Keratinocyte (primary cell): ENCODE measurements around the gene PTPN14. TPM values are rescaled to one million over a fixed set of nuclear protein-coding genes. Genes with fewer than 3 reads are reported as not detected.

Experiments
- DNase-seq: peaks from one replicate; pipeline ENCODE4 v3.0.0-alpha.2; 2011; ENCODE audit warnings: low read depth, missing footprints, low spot score
- FAIRE-seq: peaks from 2 replicates; lab custom pipeline; 2011; peaks lifted over from hg19 to GRCh38; lab: Jason Lieb, UNC
- H2AFZ ChIP-seq: 2 replicates; pipeline ENCODE4 v1.6.0; 2012; ENCODE audit warnings: low read length, control low read depth, inconsistent platforms; ENCODE audit not compliant: control insufficient read depth
- H3K27ac ChIP-seq: 2 replicates; pipeline ENCODE4 v1.5.1; 2011; ENCODE audit warnings: low read length; ENCODE audit not compliant: control insufficient read depth, insufficient read depth
- H3K27me3 ChIP-seq: 3 replicates; pipeline ENCODE4 v1.6.0; 2011; ENCODE audit warnings: low read length; ENCODE audit not compliant: control insufficient read depth, insufficient read depth; ENCODE audit errors: extremely low read depth
- H3K36me3 ChIP-seq, 2 experiments: 2 replicates in 1 of 2; 3 replicates in 1 of 2; pipeline ENCODE4 v1.5.1; 2011; ENCODE audit warnings: low read length in 2 of 2, mild to moderate bottlenecking in 1 of 2; ENCODE audit not compliant: control insufficient read depth in 2 of 2, insufficient read depth in 2 of 2; ENCODE audit errors: extremely low read depth in 1 of 2
- H3K4me1 ChIP-seq: 3 replicates; pipeline ENCODE4 v1.5.1; 2011; ENCODE audit warnings: low read length; ENCODE audit not compliant: control insufficient read depth, insufficient read depth; ENCODE audit errors: extremely low read depth
- H3K4me2 ChIP-seq: 3 replicates; pipeline ENCODE4 v1.6.0; 2011; ENCODE audit warnings: low read depth, low read length; ENCODE audit not compliant: control insufficient read depth, insufficient read depth; ENCODE audit errors: extremely low read depth
- H3K4me3 ChIP-seq, 3 experiments: fragments of 200-600 bp in 1 of 3; sonication (generic) in 1 of 3; 2 replicates in 2 of 3; 3 replicates in 1 of 3; pipeline ENCODE4 v1.5.1; 2011 to 2016; ENCODE audit warnings: low read length in 3 of 3, mild to moderate bottlenecking in 3 of 3, control low read depth in 2 of 3, inconsistent platforms in 1 of 3, low read depth in 1 of 3, mixed read lengths in 1 of 3, mixed run types in 1 of 3, moderate library complexity in 1 of 3; ENCODE audit not compliant: control insufficient read depth in 2 of 3, insufficient read depth in 2 of 3; ENCODE audit errors: extremely low read depth in 1 of 3
- H3K79me2 ChIP-seq: 2 replicates; pipeline ENCODE4 v1.6.0; 2012; ENCODE audit warnings: low read length; ENCODE audit not compliant: control insufficient read depth, insufficient read depth
- H3K9ac ChIP-seq: 3 replicates; pipeline ENCODE4 v1.6.0; 2011; ENCODE audit warnings: low read length; ENCODE audit not compliant: control insufficient read depth, insufficient read depth; ENCODE audit errors: extremely low read depth
- H3K9me1 ChIP-seq: 3 replicates; pipeline ENCODE4 v1.6.0; 2011; ENCODE audit warnings: low read length; ENCODE audit not compliant: control insufficient read depth, insufficient read depth; ENCODE audit errors: extremely low read depth
- H3K9me3 ChIP-seq: 2 replicates; pipeline ENCODE4 v1.5.1; 2012; ENCODE audit warnings: low read depth, low read length; ENCODE audit not compliant: control insufficient read depth
- H4K20me1 ChIP-seq: 3 replicates; pipeline ENCODE4 v1.6.0; 2011; ENCODE audit warnings: low read length; ENCODE audit not compliant: control insufficient read depth, insufficient read depth; ENCODE audit errors: extremely low read depth
- CTCF ChIP-seq, 3 experiments: IDR thresholded peaks in 1 of 3; conservative IDR thresholded peaks in 1 of 3; optimal IDR thresholded peaks in 1 of 3; 2 replicates in 2 of 3; 3 replicates in 1 of 3; pipeline versions ENCODE3 to v1.5.1; 2011; ENCODE audit warnings: low read length in 3 of 3, mild to moderate bottlenecking in 3 of 3, moderate library complexity in 2 of 3, control low read depth in 1 of 3, inconsistent platforms in 1 of 3; ENCODE audit not compliant: insufficient read depth in 2 of 3; ENCODE audit errors: extremely low read depth in 1 of 3
- EZH2 ChIP-seq: IDR thresholded peaks from one replicate; pipeline ENCODE4 v1.6.1; 2012; ENCODE audit warnings: inconsistent platforms, mild to moderate bottlenecking, low read length, moderate library complexity
- dilution Hi-C: fragments of 300-500 bp; cut with MboI; formaldehyde crosslinking; loops from one replicate; pipeline ENCODE4 v1.7.0; 2020; ENCODE audit warnings: low sequenced_read_pairs; ENCODE audit not compliant: extremely low pct_ligation_motif_present
- polyA plus RNA-seq, 5 experiments: library from polyadenylated mRNA; depleted of rRNA in 3 of 5; stranded (reverse) in 3 of 5; stranded (forward) in 1 of 5; unstranded in 1 of 5; fragments of >200 nt; gene quantifications; 1 replicate in 1 of 5; 2 replicates in 3 of 5; 3 replicates in 1 of 5; pipeline versions ENCODE4 v1.2.1 to v1.2.3, GENCODE V29; 2011 to 2012; ENCODE audit warnings: missing spikeins in 2 of 5, low read depth in 1 of 5, low replicate concordance in 1 of 5

The PTPN14 gene
- polyA plus RNA-seq, 1 donor (not counting 4 experiments of a cell fraction or from before 2014, with no cell fraction given) = 29.9 TPM

GRCh38 chr1:214464445-214465287, 86.7 kb downstream of the PTPN14 start:
- DNase-seq (no peak), FAIRE-seq (peak; percentile 32)
- H3K4me2 ChIP-seq = no peak overlapping the region
- H3K79me2 ChIP-seq = peaks cover 94% of the 10 kb centered on the region
- peaks cover 13 to 30% of the 10 kb centered on the region in 2 experiments for H3K36me3 ChIP-seq
- H3K27me3 ChIP-seq = no peaks in the 10 kb centered on the region
- no peaks in the 10 kb centered on the region for H3K9me3 ChIP-seq
- H3K9ac ChIP-seq = no peak overlapping the region
- no peaks in the 10 kb centered on the region for H4K20me1 ChIP-seq
- no peak overlapping the region for H3K4me3 ChIP-seq
- TF ChIP-seq CTCF (optimal IDR thresholded peaks at IDR 0.05 in 1 of 3, IDR thresholded peaks at IDR 0.05 in 1 of 3, conservative IDR thresholded peaks at IDR 0.05 in 1 of 3; ENCODE audit: extremely low read depth in 1 of 3, insufficient read depth in 2 of 3, low read length in 3 of 3) = no peak
- no peak for TF ChIP-seq EZH2
- dilution Hi-C loops = no loop called here
- no peak overlapping the region for H2AFZ ChIP-seq
- H3K27ac ChIP-seq = no peak overlapping the region
- no peaks in the 10 kb centered on the region for H3K9me1 ChIP-seq
- H3K4me1 ChIP-seq = peaks cover 41% of the 10 kb centered on the region

- peaks cover 39% of the 10 kb centered on the region for H3K4me1 ChIP-seq
- no peaks in the 10 kb centered on the region for H3K9me1 ChIP-seq
- H3K9ac ChIP-seq = no peak overlapping the region
- H3K4me3 ChIP-seq = no peak overlapping the region
- H4K20me1 ChIP-seq = no peaks in the 10 kb centered on the region
- peaks cover 91% of the 10 kb centered on the region for H3K79me2 ChIP-seq
- H2AFZ ChIP-seq = no peak overlapping the region
- no peak overlapping the region for H3K4me2 ChIP-seq
- peak; percentile 34 for FAIRE-seq
- H3K36me3 ChIP-seq = peaks cover 13 to 30% of the 10 kb centered on the region in 2 experiments
- H3K27ac ChIP-seq = no peak overlapping the region
- no peaks in the 10 kb centered on the region for H3K27me3 ChIP-seq
- H3K9me3 ChIP-seq = no peaks in the 10 kb centered on the region
- DNase-seq = no peak
- TF ChIP-seq CTCF (optimal IDR thresholded peaks at IDR 0.05 in 1 of 3, IDR thresholded peaks at IDR 0.05 in 1 of 3, conservative IDR thresholded peaks at IDR 0.05 in 1 of 3; ENCODE audit: extremely low read depth in 1 of 3, insufficient read depth in 2 of 3, low read length in 3 of 3) = no peak
- TF ChIP-seq EZH2 = no peak
- dilution Hi-C loops = no loop called here
Measured at GRCh38 chr1:214463596-214463995, 87.8 kb downstream of the PTPN14 start.
